Natural killer cell (primary cell): Measurements from ENCODE around the gene MAP2K6. TPM values are rescaled to one million over a fixed set of nuclear protein-coding genes. Genes with fewer than 3 reads are reported as not detected.
"Not testable (repeated sequence)": the region's sequence is repeated elsewhere in the genome, so short reads cannot be mapped to it uniquely, and the experiment has no call there.

Experiments used
- ATAC-seq, 3 donors: fragments of 150-1000 bp in 2 of 3; fragments of 200-7000 bp in 1 of 3; cut with Tn5 transposase; 1 replicate in 1 of 3; 2 replicates in 2 of 3; pipeline ENCODE4 v1.10.0; 2021; ENCODE audit warnings: mild to moderate bottlenecking in 2 of 3, moderate library complexity in 2 of 3
- DNase-seq, 2 donors: peaks; one replicate each; pipeline versions ENCODE4 v3.0.0 to v3.0.0-alpha.2; 2013 to 2021; ENCODE audit warnings: mixed read lengths in 1 of 2
- H3K27ac ChIP-seq: one replicate; pipeline ENCODE4 v1.5.1; 2013; ENCODE audit warnings: mild to moderate bottlenecking, low read length
- H3K27me3 ChIP-seq: one replicate; pipeline ENCODE4 v1.6.1; 2013; ENCODE audit warnings: low read length; ENCODE audit not compliant: control insufficient read depth, insufficient read depth
- H3K36me3 ChIP-seq: one replicate; pipeline ENCODE4 v1.6.1; 2013; ENCODE audit warnings: low read length; ENCODE audit not compliant: control insufficient read depth, insufficient read depth
- H3K4me1 ChIP-seq: one replicate; pipeline ENCODE4 v1.6.1; 2013; ENCODE audit warnings: low read length; ENCODE audit not compliant: control insufficient read depth, insufficient read depth
- H3K4me3 ChIP-seq: one replicate; pipeline ENCODE4 v1.5.1; 2013; ENCODE audit warnings: low read length
- H3K9me3 ChIP-seq: one replicate; pipeline ENCODE4 v1.6.1; 2013; ENCODE audit warnings: low read length; ENCODE audit not compliant: control insufficient read depth, insufficient read depth
- H3K27ac Mint-ChIP-seq, 2 donors: one replicate each; pipeline ENCODE4 v1.8.0; 2022; ENCODE audit warnings: mild to moderate bottlenecking in 2 of 2, mixed read lengths in 2 of 2, moderate library complexity in 1 of 2
- H3K27me3 Mint-ChIP-seq, 2 donors: one replicate each; pipeline ENCODE4 v1.8.0; 2022; ENCODE audit warnings: low read depth in 2 of 2, mixed read lengths in 2 of 2
- H3K36me3 Mint-ChIP-seq: one replicate; pipeline ENCODE4 v1.8.0; 2022; ENCODE audit warnings: mixed read lengths
- H3K4me1 Mint-ChIP-seq, 2 donors: one replicate each; pipeline ENCODE4 v1.8.0; 2022; ENCODE audit warnings: mixed read lengths in 2 of 2
- H3K4me3 Mint-ChIP-seq: one replicate; pipeline ENCODE4 v1.8.0; 2022; ENCODE audit warnings: mild to moderate bottlenecking, moderate library complexity, mixed read lengths
- H3K9me3 Mint-ChIP-seq, 2 donors: one replicate each; pipeline ENCODE4 v1.8.0; 2022; ENCODE audit warnings: mixed read lengths in 2 of 2
- CTCF ChIP-seq: fragments of 200-600 bp; IDR thresholded peaks from one replicate; pipeline ENCODE4 v1.8.0; 2022; ENCODE audit warnings: antibody characterized with exemption
- WGBS: methylation state at CpG from one replicate; pipeline ENCODE4 v1.1.7; 2013; ENCODE audit warnings: missing lambda C conversion rate; ENCODE audit not compliant: insufficient coverage; 5-methylcytosine and 5-hydroxymethylcytosine counted together
- intact Hi-C: fragments of 100-400 bp; cut with micrococcal nuclease; formaldehyde crosslinking; loops from one replicate; pipeline ENCODE4 v1.14.2; 2022
- total RNA-seq, 4 donors: library from RNA; stranded (reverse); fragments of 120-200 nt in 1 of 4; gene quantifications; one replicate each; pipeline versions ENCODE4 v1.2.3 to v1.2.4, GENCODE V29; 2013 to 2022

MAP2K6 gene
- total RNA-seq, 3 donors from 2014 or later (not counting 1 experiment from before 2014, with no cell fraction given): 11.8 to 16.9 (median 14.0) TPM

- Histone ChIP-seq H3K4me3 (no peak overlapping the region), H3K9me3 (no peaks in the 10 kb centered on the region), H3K36me3 (no peaks in the 10 kb centered on the region), H3K4me1 (peaks cover 9% of the 10 kb centered on the region), H3K27ac (no peak overlapping the region), H3K27me3 (no peaks in the 10 kb centered on the region)
- Mint-ChIP-seq H3K4me3 (no peak overlapping the region), H3K4me1 (peaks cover 15 to 25% of the 10 kb centered on the region in 2 donors), H3K9me3 (no peaks in the 10 kb centered on the region), H3K27ac (peak overlapping the region in 1 of 2 donors; percentile 73), H3K27me3 (no peaks in the 10 kb centered on the region), H3K36me3 (no peaks in the 10 kb centered on the region)
- peak in 2 of 3 donors; percentile 49 to 70 for ATAC-seq
- no peak for TF ChIP-seq CTCF
- WGBS: 44% methylated on average over 4 of the region's 4 CpGs
- intact Hi-C loops: no loop called here
- no peak for DNase-seq
Observed at GRCh38 chr17:69478916-69479315, 64.4 kb downstream of the MAP2K6 start.

- H3K27me3 ChIP-seq, H3K27ac ChIP-seq, H3K27me3 Mint-ChIP-seq, H3K36me3 ChIP-seq, H3K9me3 Mint-ChIP-seq, ATAC-seq, H3K4me3 ChIP-seq, DNase-seq, H3K4me1 ChIP-seq, H3K9me3 ChIP-seq, H3K27ac Mint-ChIP-seq, H3K36me3 Mint-ChIP-seq, intact Hi-C loops, H3K4me3 Mint-ChIP-seq: not testable (repeated sequence)
- H3K4me1 Mint-ChIP-seq: peaks cover 14 to 25% of the 10 kb centered on the region in 2 donors
- 98% methylated on average over 7 of the region's 7 CpGs for WGBS
Observed at GRCh38 chr17:69479756-69480155, 65.3 kb downstream of the MAP2K6 start.

GRCh38 chr17:69480245-69480644 is 65.7 kb downstream of the MAP2K6 start:
- no peak for ATAC-seq
- whole genome bisulfite sequencing: 97% methylated on average over 4 of the region's 4 CpGs
- intact Hi-C loops: no loop called here
- H3K4me1 Mint-ChIP-seq: peaks cover 14 to 25% of the 10 kb centered on the region in 2 donors
- no peak for TF ChIP-seq CTCF
- Histone ChIP-seq H3K36me3 (no peaks in the 10 kb centered on the region), H3K4me1 (peaks cover 9% of the 10 kb centered on the region), H3K4me3 (no peak overlapping the region), H3K27ac (no peak overlapping the region), H3K27me3 (no peaks in the 10 kb centered on the region), H3K9me3 (no peaks in the 10 kb centered on the region)
- H3K27ac Mint-ChIP-seq: no peak overlapping the region
- H3K27me3 Mint-ChIP-seq: no peaks in the 10 kb centered on the region
- no peaks in the 10 kb centered on the region for H3K36me3 Mint-ChIP-seq
- no peak for DNase-seq
- H3K9me3 Mint-ChIP-seq: no peaks in the 10 kb centered on the region
- H3K4me3 Mint-ChIP-seq: no peak overlapping the region

GRCh38 chr17:69485251-69485661 is 70.8 kb downstream of the MAP2K6 start:
- no peaks in the 10 kb centered on the region for H3K36me3 Mint-ChIP-seq
- H3K4me1 ChIP-seq: no peaks in the 10 kb centered on the region
- ATAC-seq: no peak

More at GRCh38 chr17:69485251-69485661, 70.8 kb downstream of the MAP2K6 start:
- Mint-ChIP-seq H3K27ac (peak overlapping the region in 1 of 2 donors; percentile 14), H3K9me3 (no peaks in the 10 kb centered on the region), H3K4me1 (peaks cover 6 to 10% of the 10 kb centered on the region in 2 donors), H3K27me3 (no peaks in the 10 kb centered on the region), H3K4me3 (no peak overlapping the region)
- no peaks in the 10 kb centered on the region for H3K27me3 ChIP-seq
- no peak for TF ChIP-seq CTCF
- H3K27ac ChIP-seq: no peak overlapping the region
- no peak overlapping the region for H3K4me3 ChIP-seq
- H3K9me3 ChIP-seq: no peaks in the 10 kb centered on the region
- no peaks in the 10 kb centered on the region for H3K36me3 ChIP-seq
- DNase-seq: no peak
- WGBS: 38% methylated on average over 3 of the region's 3 CpGs
- intact Hi-C loops: no loop called here
